Sigmoid colon (tissue), 7 donors: Measurements from ENCODE around the gene TLE6. TPM values are rescaled to one million over a fixed set of nuclear protein-coding genes. Genes with fewer than 3 reads are reported as not detected.
A peak's percentile ranks its signal among the peaks of the same experiment; 100 is the strongest.
"Not testable (repeated sequence)": the region's sequence is repeated elsewhere in the genome, so short reads cannot be mapped to it uniquely, and the experiment has no call there.

Experiments used
- DNase-seq: peaks from one replicate; pipeline ENCODE4 v3.0.0-alpha.2; 2019
- H3K27ac ChIP-seq, 4 donors: fragments of 200-600 bp; sonication (generic); one replicate each; pipeline ENCODE4 v1.5.1; 2016 to 2019; ENCODE audit warnings: mild to moderate bottlenecking in 1 of 4
- H3K27me3 ChIP-seq, 3 donors: fragments of 200-600 bp; sonication (generic); one replicate each; pipeline ENCODE4 v1.5.1; 2019; ENCODE audit warnings: mild to moderate bottlenecking in 1 of 3
- H3K36me3 ChIP-seq, 4 donors: fragments of 200-600 bp; sonication (generic); one replicate each; pipeline ENCODE4 v1.5.1; 2016 to 2019
- H3K4me1 ChIP-seq, 4 donors: fragments of 200-600 bp; sonication (generic); one replicate each; pipeline ENCODE4 v1.5.1; 2017 to 2019
- H3K4me3 ChIP-seq, 4 donors: fragments of 200-600 bp; sonication (generic); one replicate each; pipeline ENCODE4 v1.5.1; 2017 to 2019; ENCODE audit warnings: mild to moderate bottlenecking in 2 of 4, moderate library complexity in 1 of 4
- H3K9me3 ChIP-seq, 4 donors: fragments of 200-600 bp in 3 of 4; sonication (generic) in 3 of 4; one replicate each; pipeline versions ENCODE4 v1.5.1 to v1.6.1; 2013 to 2019
- CTCF ChIP-seq, 4 experiments: fragments of 450-650 bp in 3 of 4; fragments of 200-600 bp in 1 of 4; IDR thresholded peaks; one replicate each; pipeline ENCODE4 v1.5.1; 2016 to 2019; ENCODE audit warnings: antibody characterized with exemption in 4 of 4, mild to moderate bottlenecking in 3 of 4, moderate library complexity in 2 of 4
- EP300 ChIP-seq, 4 donors: sonication (generic); formaldehyde crosslinking; IDR thresholded peaks; one replicate each; pipeline ENCODE4 v1.6.1; 2017; ENCODE audit warnings: antibody characterized with exemption in 4 of 4
- POLR2A ChIP-seq, 2 donors: fragments of 450-650 bp; IDR thresholded peaks; one replicate each; pipeline ENCODE4 v1.6.1; 2016; ENCODE audit warnings: antibody characterized with exemption in 2 of 2, mild to moderate bottlenecking in 2 of 2, moderate library complexity in 2 of 2
- POLR2AphosphoS5 ChIP-seq, 4 donors: sonication (generic); formaldehyde crosslinking; IDR thresholded peaks; one replicate each; pipeline ENCODE4 v1.6.1; 2017; ENCODE audit warnings: antibody characterized with exemption in 4 of 4
- WGBS, 2 donors: extraction: QIAGEN DNeasy Blood & Tissue Kit; methylation state at CpG; one replicate each; pipeline ENCODE4 v1.1.7; 2013; 5-methylcytosine and 5-hydroxymethylcytosine counted together
- intact Hi-C: fragments of 100-400 bp; cut with DNase I; formaldehyde crosslinking; loops from one replicate; pipeline ENCODE4 v1.15.1; 2023
- polyA plus RNA-seq, 3 donors: library from polyadenylated mRNA; stranded (reverse); fragments of 200-250 nt; gene quantifications; one replicate each; pipeline ENCODE4 v1.2.3, GENCODE V29; 2013
- total RNA-seq, 4 donors: library from RNA; depleted of rRNA; stranded (reverse); fragments of >200 nt; gene quantifications; one replicate each; pipeline ENCODE4 v1.1.0, GENCODE V29; 2016
- donor health status: healthy with polysubstance abuse.
- donor health status: Bipolar disorder and iron deficiency.
- donor health status: healthy.

The TLE6 gene
- total and polyA plus RNA-seq, 7 donors, result 0.71 to 7.2 (median 1.4) TPM; not detected in 1

DNA sequence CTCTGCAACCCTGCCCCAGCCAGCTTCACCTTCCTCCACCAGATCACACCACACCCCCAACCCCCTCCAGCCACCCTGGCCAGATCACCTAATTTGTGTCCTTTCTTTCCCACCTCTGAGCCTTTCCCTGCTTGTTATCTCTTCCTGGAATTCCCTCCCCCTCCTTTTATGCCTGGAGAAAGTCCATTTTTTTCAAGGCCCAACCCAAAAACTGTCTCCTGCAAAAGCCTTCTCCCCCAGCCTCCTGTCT lies 57.0 kb downstream of the TLE6 start:
- peak overlapping the region in 2 of 4 donors; percentile 81 to 95 for H3K27ac ChIP-seq
- H3K36me3 ChIP-seq, result no peaks in the 10 kb centered on the region
- no peak for TF ChIP-seq CTCF (IDR thresholded peaks at IDR 0.05)
- no peak for TF ChIP-seq EP300 (IDR thresholded peaks at IDR 0.05)
- TF ChIP-seq POLR2A (IDR thresholded peaks at IDR 0.05), result no peak
- TF ChIP-seq POLR2AphosphoS5 (IDR thresholded peaks at IDR 0.05), result no peak
- H3K27me3 ChIP-seq, result no peaks in the 10 kb centered on the region
- H3K4me1 ChIP-seq, result peaks cover 0 to 27% (median 23%) of the 10 kb centered on the region in 4 donors
- intact Hi-C loops, result loop anchor here (2.0 kb wide), 1 partner anchor 56 kb away; no protein-coding TSS in a partner anchor
- H3K4me3 ChIP-seq, result no peak overlapping the region
- no peak for DNase-seq
- H3K9me3 ChIP-seq, result no peaks in the 10 kb centered on the region

DNA sequence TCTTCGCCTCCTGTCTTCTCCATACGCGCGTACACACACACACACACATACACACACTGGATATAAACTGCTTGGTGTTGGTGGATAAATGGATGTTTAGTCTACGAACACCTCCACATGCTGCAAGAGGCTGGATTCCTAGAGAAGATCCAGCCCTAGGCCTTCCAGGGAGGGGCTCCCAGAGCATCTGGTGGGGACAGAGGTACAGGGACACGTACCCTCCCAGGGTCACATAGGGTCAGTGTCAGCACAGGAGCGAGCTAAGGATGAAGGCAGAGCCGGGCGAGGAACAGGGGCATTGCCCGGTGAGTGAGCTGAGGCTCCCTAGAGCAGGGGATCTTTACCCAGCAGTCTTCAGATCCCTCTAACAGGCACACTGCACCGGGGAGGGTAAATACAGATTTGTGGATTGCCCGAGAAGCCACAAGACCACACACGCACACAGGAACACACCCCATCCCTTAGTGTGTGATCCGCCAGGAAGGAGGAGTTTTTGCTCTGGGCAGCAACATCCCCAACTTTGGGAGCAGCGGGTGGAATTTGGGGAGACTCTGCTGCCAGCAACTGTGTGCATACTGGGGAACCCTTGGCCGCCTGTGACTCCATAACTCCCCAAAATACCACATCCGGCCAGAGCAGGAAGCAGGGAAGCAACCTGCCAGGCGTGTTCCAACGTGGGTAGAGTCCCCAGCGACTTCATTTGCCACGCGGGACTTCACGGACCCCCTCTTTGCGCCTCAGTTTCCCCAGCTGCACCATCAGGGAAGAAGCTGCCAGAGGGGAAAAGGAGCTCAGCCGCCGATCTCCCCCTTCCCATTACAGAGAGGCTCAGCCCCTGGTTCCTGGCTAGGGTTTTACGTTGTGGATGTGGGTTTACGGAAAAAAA lies 57.5 kb downstream of the TLE6 start:
- DNase-seq, result peak; percentile 75
- TF ChIP-seq POLR2A (IDR thresholded peaks at IDR 0.05) (no peak), EP300 (IDR thresholded peaks at IDR 0.05) (no peak), POLR2AphosphoS5 (IDR thresholded peaks at IDR 0.05) (no peak), CTCF (IDR thresholded peaks at IDR 0.05) (no peak)
- H3K27ac ChIP-seq, result peak overlapping the region; percentile 81 to 96 (median 93)
- H3K4me1 ChIP-seq, result peaks cover 0 to 21% (median 18%) of the 10 kb centered on the region in 4 donors
- intact Hi-C loops, result loop anchor here (2.0 kb wide), 1 partner anchor 56 kb away; no protein-coding TSS in a partner anchor
- no peaks in the 10 kb centered on the region for H3K36me3 ChIP-seq
- no peaks in the 10 kb centered on the region for H3K27me3 ChIP-seq
- no peaks in the 10 kb centered on the region for H3K9me3 ChIP-seq
- peak overlapping the region; percentile 41 to 66 (median 48) for H3K4me3 ChIP-seq
- 4 to 10% methylated on average over 28 of the region's 28 CpGs for WGBS, 2 donors

GRCh38 chr19:3035542-3036118 lies 58.3 kb downstream of the TLE6 start:
- DNase-seq, result peak; percentile 100
- WGBS, 2 donors, result 0% methylated on average over 29 of the region's 29 CpGs
- TF ChIP-seq EP300 (IDR thresholded peaks at IDR 0.05) (no peak), CTCF (IDR thresholded peaks at IDR 0.05) (no peak), POLR2AphosphoS5 (IDR thresholded peaks at IDR 0.05) (peak; percentile 48 to 78 (median 66)), POLR2A (IDR thresholded peaks at IDR 0.05) (peak in 1 of 2 donors; percentile 42)

DNA sequence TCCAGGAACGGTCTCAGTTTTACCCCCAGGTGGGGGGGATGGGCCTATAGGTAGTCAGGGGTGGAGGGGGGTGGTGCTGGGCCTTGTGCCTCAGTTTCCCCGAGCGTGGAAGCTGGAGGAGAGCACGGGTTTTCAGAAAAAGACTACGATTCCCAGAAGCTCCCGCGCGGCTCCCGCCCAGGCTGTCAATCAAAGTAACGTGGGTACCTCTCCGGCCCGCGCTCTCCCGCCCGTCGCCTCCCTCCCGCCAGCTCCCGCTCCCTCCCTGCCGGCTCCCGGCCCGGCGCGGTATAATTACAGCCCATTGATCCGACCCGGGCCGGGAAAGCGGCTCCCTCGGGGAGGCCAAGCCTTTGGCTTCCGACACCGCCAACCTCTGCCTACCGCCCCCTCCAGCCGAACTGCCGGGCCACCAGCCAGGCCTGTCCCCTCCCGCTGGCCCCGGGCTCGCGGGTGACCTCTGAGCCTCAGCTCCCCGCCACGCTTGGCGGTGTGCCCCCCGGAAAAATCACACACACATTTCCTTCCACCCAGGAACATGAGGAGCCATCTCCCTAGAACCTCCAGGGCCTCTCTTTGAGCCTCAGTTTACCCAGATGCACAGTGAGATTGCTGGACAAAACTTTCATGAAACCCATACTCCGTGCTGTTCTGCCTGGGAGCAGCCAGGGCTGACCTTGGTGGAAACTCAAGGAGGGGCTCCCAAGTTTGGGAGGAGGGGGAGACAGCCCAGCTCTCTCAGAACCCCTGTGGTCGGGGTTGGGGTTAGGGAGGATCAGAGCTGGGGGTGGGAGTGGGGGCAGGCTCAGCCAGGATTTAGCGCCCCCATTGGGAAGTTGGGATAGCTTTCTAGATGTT lies 59.0 kb downstream of the TLE6 start:
- H3K27ac ChIP-seq, result peak overlapping the region; percentile 81 to 96 (median 93)
- 1% methylated on average over 44 of the region's 44 CpGs for WGBS, 2 donors
- TF ChIP-seq POLR2A (IDR thresholded peaks at IDR 0.05) (no peak), EP300 (IDR thresholded peaks at IDR 0.05) (no peak), CTCF (IDR thresholded peaks at IDR 0.05) (peak in 1 of 4 experiments; percentile 10), POLR2AphosphoS5 (IDR thresholded peaks at IDR 0.05) (peak; percentile 37 to 63 (median 50))
- no peaks in the 10 kb centered on the region for H3K27me3 ChIP-seq
- no peaks in the 10 kb centered on the region for H3K9me3 ChIP-seq
- H3K4me3 ChIP-seq, result peak overlapping the region; percentile 43 to 66 (median 49)
- peak; percentile 97 for DNase-seq
- H3K36me3 ChIP-seq, result no peaks in the 10 kb centered on the region
- H3K4me1 ChIP-seq, result peaks cover 0 to 22% (median 17%) of the 10 kb centered on the region in 4 donors
- intact Hi-C loops, result no loop called here

More at GRCh38 chr19:3035542-3036118, 58.3 kb downstream of the TLE6 start:
- Histone ChIP-seq H3K4me1 (peaks cover 0 to 21% (median 17%) of the 10 kb centered on the region in 4 donors), H3K4me3 (peak overlapping the region; percentile 43 to 66 (median 49)), H3K36me3 (no peaks in the 10 kb centered on the region), H3K27me3 (no peaks in the 10 kb centered on the region), H3K27ac (peak overlapping the region; percentile 81 to 96 (median 93)), H3K9me3 (no peaks in the 10 kb centered on the region)
- intact Hi-C loops, result loop anchor here (2.0 kb wide), 1 partner anchor 57 kb away; no protein-coding TSS in a partner anchor

DNA sequence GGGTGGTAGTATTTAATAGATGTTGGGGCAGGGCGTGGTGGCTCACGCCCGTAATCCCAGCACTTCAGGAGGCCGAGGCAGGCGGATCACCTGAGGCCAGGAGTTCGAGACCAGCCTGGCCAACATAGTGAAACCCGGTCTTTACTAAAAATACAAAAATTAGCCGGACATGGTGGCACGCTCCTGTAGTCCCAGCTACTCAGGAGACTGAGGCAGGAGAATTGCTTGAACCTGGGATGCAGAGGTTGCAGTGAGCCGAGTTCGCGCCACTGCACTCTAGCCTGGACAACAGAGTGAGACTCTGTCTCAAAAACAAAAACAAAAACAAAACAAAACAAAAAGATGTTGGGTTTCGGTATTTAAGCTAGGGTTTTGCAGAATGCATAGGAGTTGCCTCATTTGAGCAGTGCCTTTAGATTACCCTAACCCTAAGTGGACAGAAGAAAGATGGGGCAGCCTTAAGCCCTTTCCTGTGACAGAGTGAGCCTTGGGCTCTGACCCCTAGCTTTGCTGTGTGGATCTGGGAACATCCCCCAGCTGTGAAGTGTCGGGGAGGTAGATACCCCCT lies 59.7 kb downstream of the TLE6 start:
- WGBS, 2 donors, result 44 to 74% methylated on average over 14 of the region's 14 CpGs
- Histone ChIP-seq H3K27ac (peak overlapping the region; percentile 81 to 96 (median 93)), H3K4me1 (peaks cover 0 to 29% (median 24%) of the 10 kb centered on the region in 4 donors), H3K4me3 (peak overlapping the region in 1 of 4 donors; percentile 43)
- H3K27me3 ChIP-seq, H3K9me3 ChIP-seq, H3K36me3 ChIP-seq, DNase-seq, intact Hi-C loops: not testable (repeated sequence)
